ENCODE data around the gene CASTOR2. TPM values are rescaled to one million over a fixed set of nuclear protein-coding genes. Genes with fewer than 3 reads are reported as not detected.
A peak's percentile ranks its signal among the peaks of the same experiment; 100 is the strongest.
"Not testable (repeated sequence)": the region's sequence is repeated elsewhere in the genome, so short reads cannot be mapped to it uniquely, and the experiment has no call there.

Gene CASTOR2
- total RNA-seq (2021; fragmentation: NEBNext Ultra II Directional; extraction: Animal tissue kit (Norgen Biotek cat#: 25700)), result 10 to 100 TPM; 20.0 to 26.1 (median 23.2) TPM
- long read RNA-seq, result 0 reads

GRCh38 chr7:74964511-74965119, at the start of gene CASTOR2:
Gene CASTOR2, plus strand, starts transcription at chr7:74964705. Its CDS starts 281 bp downstream, at chr7:74964986.
- peak; percentile 54 for DNase-seq
- H3K4me3 Mint-ChIP-seq, result 0 out of 2 replicates have a peak within 1 kb of the TSS, but pooled peaks have one; percentile 42
- not testable (repeated sequence) for H3K4me1 Mint-ChIP-seq (ENCODE audit: low read depth); H3K9me3 Mint-ChIP-seq; H3K27ac Mint-ChIP-seq; H3K36me3 Mint-ChIP-seq (ENCODE audit: low read depth); H3K27me3 Mint-ChIP-seq (ENCODE audit: insufficient read depth)

DNA sequence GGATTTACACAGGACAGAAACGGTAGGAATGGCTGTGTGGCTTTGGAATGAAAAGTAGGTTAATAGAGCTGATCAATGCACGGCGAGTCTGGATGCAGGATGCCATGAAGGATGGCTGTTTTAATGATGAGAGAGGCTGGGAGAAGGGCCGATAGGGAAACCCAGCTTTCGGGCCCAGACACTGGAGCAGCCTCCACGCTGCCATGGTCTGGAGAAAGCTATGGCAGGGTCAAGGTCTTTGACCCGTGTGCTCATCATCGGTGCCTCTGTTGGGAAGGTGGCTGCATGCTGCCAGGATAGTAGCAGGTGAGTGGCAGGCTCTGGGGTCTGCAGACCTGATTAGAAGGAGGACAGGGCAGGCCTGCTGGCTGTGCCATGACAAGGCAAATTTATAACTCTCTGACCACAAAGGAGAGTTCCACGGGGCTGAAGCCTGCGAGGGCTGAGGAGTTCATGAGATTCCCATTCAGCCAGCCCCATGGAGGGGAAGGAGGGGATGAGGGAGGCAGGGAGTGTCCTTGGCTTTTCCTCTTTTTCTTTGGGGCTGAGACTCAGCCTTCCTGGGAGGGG, 42.1 kb upstream of the CASTOR2 start:
- DNase-seq; H3K27me3 Mint-ChIP-seq (ENCODE audit: insufficient read depth); H3K9me3 Mint-ChIP-seq; H3K4me1 Mint-ChIP-seq (ENCODE audit: low read depth); H3K27ac Mint-ChIP-seq; H3K4me3 Mint-ChIP-seq; H3K36me3 Mint-ChIP-seq (ENCODE audit: low read depth): not testable (repeated sequence)

GRCh38 chr7:74923644-74924043, 40.9 kb upstream of the CASTOR2 start:
- not testable (repeated sequence) for H3K9me3 Mint-ChIP-seq; H3K4me1 Mint-ChIP-seq (ENCODE audit: low read depth); H3K36me3 Mint-ChIP-seq (ENCODE audit: low read depth)

GRCh38 chr7:74926968-74927367, 37.5 kb upstream of the CASTOR2 start:
- H3K4me1 Mint-ChIP-seq (ENCODE audit: low read depth); H3K4me3 Mint-ChIP-seq; H3K36me3 Mint-ChIP-seq (ENCODE audit: low read depth); H3K27ac Mint-ChIP-seq; H3K27me3 Mint-ChIP-seq (ENCODE audit: insufficient read depth); DNase-seq; H3K9me3 Mint-ChIP-seq: not testable (repeated sequence)

More at GRCh38 chr7:74923644-74924043, 40.9 kb upstream of the CASTOR2 start:
- not testable (repeated sequence) for DNase-seq; H3K27ac Mint-ChIP-seq; H3K27me3 Mint-ChIP-seq (ENCODE audit: insufficient read depth); H3K4me3 Mint-ChIP-seq

DNA sequence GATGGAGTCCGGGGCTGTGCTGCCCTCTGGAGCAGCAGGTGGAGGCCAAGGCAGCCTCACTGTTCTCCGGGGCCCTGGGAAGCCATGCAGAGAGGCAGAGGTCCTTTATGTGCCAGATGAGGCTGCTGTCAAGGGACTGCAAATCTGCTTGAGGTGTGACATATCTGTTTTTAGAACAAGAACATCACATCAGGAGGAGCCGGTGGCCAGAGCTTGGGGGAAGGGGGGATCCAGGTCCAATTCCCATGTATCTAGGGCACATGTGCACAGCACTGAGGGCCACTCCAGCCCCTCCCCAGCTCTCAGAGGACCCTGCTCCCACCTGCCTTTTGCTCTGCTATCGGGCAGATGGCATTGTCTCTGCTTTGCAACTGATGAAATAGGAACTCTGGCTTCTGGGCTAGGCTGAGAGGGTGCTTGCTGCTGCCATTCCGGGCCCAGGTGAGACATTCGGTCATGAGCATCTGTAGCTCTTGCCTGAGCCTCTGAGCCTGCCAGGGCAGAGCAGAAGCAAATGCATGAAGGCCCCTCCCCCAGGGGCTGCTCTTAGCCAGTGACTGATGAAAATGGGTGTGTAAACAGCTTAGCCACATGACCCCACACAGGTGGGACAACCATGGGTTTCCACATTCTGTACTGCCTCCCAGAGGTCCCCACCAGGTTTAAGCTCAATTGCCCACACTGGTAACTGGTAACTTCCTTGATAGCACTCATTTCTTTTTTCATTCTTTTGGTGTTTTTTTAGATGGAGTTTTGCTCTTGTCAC, 32.8 kb upstream of the CASTOR2 start:
- not testable (repeated sequence) for H3K36me3 Mint-ChIP-seq (ENCODE audit: low read depth); H3K27ac Mint-ChIP-seq; H3K4me1 Mint-ChIP-seq (ENCODE audit: low read depth); DNase-seq; H3K4me3 Mint-ChIP-seq; H3K27me3 Mint-ChIP-seq (ENCODE audit: insufficient read depth); H3K9me3 Mint-ChIP-seq

DNA sequence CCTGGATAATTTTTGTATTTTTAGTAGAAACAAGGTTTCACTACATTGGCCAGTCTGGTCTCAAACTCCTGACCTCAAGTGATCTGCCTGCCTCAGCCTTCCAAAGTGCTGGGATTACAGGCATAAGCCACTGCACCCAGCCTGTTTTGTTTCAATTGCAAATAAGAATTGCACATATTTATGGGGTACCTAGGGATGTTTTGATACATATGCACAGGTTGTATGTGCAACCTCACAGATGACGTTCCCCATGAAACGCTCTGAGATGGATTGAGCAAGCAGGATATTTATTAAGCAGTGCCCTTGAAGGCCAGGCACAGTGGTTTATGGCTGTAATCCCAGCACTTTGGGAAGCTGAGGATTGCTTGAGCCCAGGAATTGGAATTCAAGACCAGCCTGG, 25.1 kb upstream of the CASTOR2 start:
- not testable (repeated sequence) for DNase-seq; H3K4me3 Mint-ChIP-seq; H3K9me3 Mint-ChIP-seq; H3K4me1 Mint-ChIP-seq (ENCODE audit: low read depth); H3K27ac Mint-ChIP-seq; H3K27me3 Mint-ChIP-seq (ENCODE audit: insufficient read depth); H3K36me3 Mint-ChIP-seq (ENCODE audit: low read depth)

DNA sequence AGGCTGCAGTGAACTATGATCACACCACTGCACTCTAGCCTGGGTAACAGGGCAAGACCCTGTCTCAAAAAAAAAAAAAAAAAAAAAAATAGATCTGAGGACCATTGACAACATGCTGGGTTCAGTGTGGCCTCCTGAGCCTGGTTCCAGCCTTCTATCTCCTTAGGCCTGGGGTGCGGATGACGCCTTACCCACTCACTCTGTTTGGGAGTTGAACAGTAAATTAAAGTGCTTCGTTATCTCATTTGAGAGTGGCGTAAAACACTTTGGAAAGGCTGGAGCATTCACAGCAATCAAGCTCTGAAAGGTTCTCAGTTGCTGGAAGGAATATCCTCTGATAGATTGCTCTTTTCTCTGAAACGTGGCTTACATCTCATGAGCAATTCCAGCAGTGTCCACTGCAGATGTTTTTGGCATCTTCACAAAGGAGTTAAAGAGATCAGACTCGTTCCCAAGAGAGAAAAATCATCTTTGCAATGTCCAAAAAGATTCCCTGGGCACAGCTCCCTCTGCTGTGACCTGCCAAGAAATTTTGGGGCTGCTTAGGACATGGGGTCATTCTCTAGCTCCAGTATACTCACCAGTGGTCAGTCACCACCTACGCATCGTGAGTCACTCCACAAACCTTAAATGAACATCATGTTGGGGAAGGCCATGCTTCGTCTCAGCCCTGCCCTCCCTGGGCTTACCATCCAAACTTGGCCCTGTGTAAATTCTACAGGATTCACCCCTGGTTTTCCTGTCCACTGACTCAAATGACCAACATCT, 23.0 kb upstream of the CASTOR2 start:
- H3K4me3 Mint-ChIP-seq; H3K27me3 Mint-ChIP-seq (ENCODE audit: insufficient read depth); DNase-seq; H3K9me3 Mint-ChIP-seq; H3K36me3 Mint-ChIP-seq (ENCODE audit: low read depth); H3K27ac Mint-ChIP-seq; H3K4me1 Mint-ChIP-seq (ENCODE audit: low read depth): not testable (repeated sequence)

DNA sequence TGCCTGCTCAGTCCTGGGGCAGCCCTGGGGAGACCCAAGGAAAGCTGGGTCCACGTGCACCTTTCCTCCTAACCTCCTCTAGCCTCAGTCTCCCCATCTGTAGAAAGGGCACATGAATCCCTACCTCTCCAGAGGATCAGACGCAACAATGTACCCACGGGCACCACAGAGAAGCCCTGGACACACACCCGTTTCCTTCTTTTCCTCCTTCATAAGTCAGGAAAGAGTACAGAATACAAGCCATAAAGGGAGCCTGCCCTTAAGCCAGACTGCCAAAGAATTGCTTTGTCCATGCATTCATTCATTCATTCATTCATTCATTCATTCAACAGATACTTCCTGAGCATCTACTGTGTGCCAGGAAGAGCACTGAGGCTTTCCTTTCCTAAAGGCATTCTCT, 20.6 kb upstream of the CASTOR2 start:
- H3K9me3 Mint-ChIP-seq; DNase-seq; H3K4me1 Mint-ChIP-seq (ENCODE audit: low read depth); H3K36me3 Mint-ChIP-seq (ENCODE audit: low read depth); H3K4me3 Mint-ChIP-seq; H3K27me3 Mint-ChIP-seq (ENCODE audit: insufficient read depth); H3K27ac Mint-ChIP-seq: not testable (repeated sequence)

DNA sequence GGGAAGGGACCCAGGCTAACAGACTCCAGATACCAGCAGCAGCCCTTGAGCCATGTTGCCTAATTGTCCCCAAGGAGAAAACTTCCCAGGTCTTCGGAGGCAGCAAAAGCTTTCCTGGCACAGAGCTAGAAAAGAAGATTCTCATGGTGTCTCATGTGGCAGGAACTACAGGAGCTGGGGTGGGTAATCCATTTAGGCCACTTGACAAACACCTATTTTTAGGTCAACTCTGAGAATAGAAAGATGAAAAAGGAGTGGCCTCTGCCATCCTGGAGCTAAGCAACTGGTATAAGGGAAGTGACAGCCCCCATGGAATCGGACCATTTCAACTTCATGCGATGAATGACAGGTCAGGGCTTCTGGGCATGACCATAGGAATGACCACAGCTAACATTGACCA, 16.8 kb upstream of the CASTOR2 start:
- H3K9me3 Mint-ChIP-seq; H3K27ac Mint-ChIP-seq; H3K4me1 Mint-ChIP-seq (ENCODE audit: low read depth); H3K36me3 Mint-ChIP-seq (ENCODE audit: low read depth); H3K4me3 Mint-ChIP-seq; H3K27me3 Mint-ChIP-seq (ENCODE audit: insufficient read depth); DNase-seq: not testable (repeated sequence)

DNA sequence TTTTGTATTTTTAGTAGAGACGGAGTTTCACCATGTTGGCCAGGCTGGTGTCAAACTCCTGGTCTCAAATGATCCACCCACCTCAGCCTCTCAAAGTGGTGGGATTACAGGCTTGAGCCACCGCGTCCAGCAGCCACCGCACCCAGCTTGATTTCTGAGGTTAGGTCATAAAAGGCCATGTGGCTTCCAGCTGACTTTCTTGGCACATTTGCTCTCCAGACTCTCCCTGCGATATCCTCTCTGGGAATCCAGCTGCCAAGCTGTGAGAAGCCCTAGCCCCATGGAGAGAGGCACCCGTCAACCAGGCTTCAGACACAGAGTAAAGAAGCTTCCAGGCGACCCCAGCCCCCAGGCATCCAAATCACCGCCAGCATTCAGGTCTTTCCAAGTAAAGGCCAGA, 10.7 kb upstream of the CASTOR2 start:
- not testable (repeated sequence) for H3K4me3 Mint-ChIP-seq; H3K36me3 Mint-ChIP-seq (ENCODE audit: low read depth); H3K27me3 Mint-ChIP-seq (ENCODE audit: insufficient read depth); H3K27ac Mint-ChIP-seq; DNase-seq; H3K4me1 Mint-ChIP-seq (ENCODE audit: low read depth); H3K9me3 Mint-ChIP-seq

DNA sequence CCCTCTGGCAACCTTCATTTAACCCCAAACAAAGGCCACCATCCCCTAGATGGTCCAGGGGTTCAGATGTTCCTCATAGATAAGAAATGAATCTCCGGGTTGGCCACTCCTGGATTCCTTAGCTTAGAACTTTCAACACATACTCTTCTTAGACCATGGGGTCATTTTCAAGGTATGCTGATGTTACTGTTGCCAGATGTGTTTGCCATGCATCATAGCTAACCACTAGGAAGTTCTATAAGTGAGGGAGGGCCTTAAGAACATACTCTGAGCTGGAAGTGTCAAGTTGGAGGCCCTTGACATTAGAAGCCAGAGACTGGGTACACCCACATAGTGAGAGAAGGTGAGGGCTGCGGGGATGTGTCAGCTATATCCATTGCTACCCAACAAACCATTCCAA, 6.2 kb upstream of the CASTOR2 start:
- H3K9me3 Mint-ChIP-seq, result not testable (repeated sequence)

DNA sequence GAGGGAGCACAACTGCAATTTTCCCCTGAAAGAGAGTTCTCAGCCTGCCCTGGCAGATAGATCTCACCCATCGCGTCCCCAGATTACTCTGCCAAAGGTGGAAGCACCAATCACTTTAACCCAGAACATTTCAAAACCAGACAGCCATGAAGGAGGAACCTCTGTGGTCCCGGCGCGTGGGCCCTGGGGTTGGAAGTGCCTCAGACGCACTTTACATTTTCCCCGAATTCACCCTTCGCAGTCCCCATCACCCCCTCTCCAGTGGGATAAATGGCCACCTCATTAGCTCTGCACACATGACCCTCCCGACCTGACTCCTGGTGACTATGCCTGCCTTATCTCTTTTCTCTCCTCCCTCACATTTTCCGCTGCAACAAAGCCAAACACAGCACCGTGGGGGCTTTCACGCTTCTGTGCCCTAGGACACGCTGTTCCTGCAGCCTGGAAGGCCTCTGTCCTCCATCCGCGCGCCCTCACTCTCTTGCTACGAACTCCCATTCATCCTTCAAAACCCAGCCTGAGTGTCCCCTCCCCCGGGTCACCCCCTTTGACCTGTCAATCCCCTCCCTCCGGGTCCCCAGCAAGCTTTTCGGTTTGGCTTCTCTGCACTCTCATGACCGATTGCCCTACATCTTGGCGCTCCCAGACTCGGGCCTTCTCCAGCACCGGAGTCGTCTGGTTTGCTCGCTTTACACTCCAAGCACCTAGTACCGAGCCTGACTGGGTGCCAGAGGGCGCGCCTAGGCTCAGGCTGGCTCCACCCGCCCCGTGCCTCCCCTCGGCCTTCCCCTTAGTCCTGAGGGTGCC, 598 bp upstream of the CASTOR2 start:
- not testable (repeated sequence) for H3K9me3 Mint-ChIP-seq

More for the DNA sequence above, 6.2 kb upstream of the CASTOR2 start:
- H3K4me1 Mint-ChIP-seq (ENCODE audit: low read depth); H3K4me3 Mint-ChIP-seq; H3K27me3 Mint-ChIP-seq (ENCODE audit: insufficient read depth); H3K36me3 Mint-ChIP-seq (ENCODE audit: low read depth); DNase-seq; H3K27ac Mint-ChIP-seq: not testable (repeated sequence)

More for the DNA sequence above, 598 bp upstream of the CASTOR2 start:
- not testable (repeated sequence) for H3K36me3 Mint-ChIP-seq (ENCODE audit: low read depth); H3K4me1 Mint-ChIP-seq (ENCODE audit: low read depth); H3K27me3 Mint-ChIP-seq (ENCODE audit: insufficient read depth); DNase-seq; H3K27ac Mint-ChIP-seq
- H3K4me3 Mint-ChIP-seq, result 0 out of 2 replicates have a peak overlapping the region, but pooled peaks have one; percentile 42

Measured in HFFc6 (cell line).